HepG2 (cell line): ENCODE results near the gene COL4A6. TPM values are rescaled to one million over a fixed set of nuclear protein-coding genes. Genes with fewer than 3 reads are reported as not detected.
A peak's percentile ranks its signal among the peaks of the same experiment; 100 is the strongest.

Experiments
- ATAC-seq: fragments of 200-7000 bp; cut with Tn5 transposase; 3 replicates; pipeline ENCODE4 v1.9.1; 2020; ENCODE audit warnings: mild to moderate bottlenecking, moderate library complexity
- BruUV-seq: library from RNA; stranded (reverse); fragments of 400-500 nt; replicated peaks from 2 replicates; lab custom pipeline; 2021; lab: Mats Ljungman, UMichigan
- CTCF ChIA-PET: fragments of 300-600 bp; formaldehyde crosslinking; extraction: SDS; loops from one replicate; lab custom pipeline; 2021; ENCODE audit warnings: low total read pairs, inconsistent platforms, low intra/inter-chr PET ratio; lab: Yijun Ruan, JAX
- POLR2A ChIA-PET: fragments of 350-600 bp; sonication (Branson Sonifier 250); formaldehyde crosslinking; loops from one replicate; lab custom pipeline; 2020; ENCODE audit warnings: antibody characterized with exemption, inconsistent platforms; lab: Yijun Ruan, JAX
- DNase-seq: peaks from one replicate; pipeline ENCODE4 v3.0.0-alpha.2; 2015; ENCODE audit warnings: low spot score
- FAIRE-seq: peaks from 3 replicates; lab custom pipeline; 2011; peaks lifted over from hg19 to GRCh38; lab: Jason Lieb, UNC
- H2AFZ ChIP-seq: one replicate; pipeline ENCODE4 v1.6.1; 2011; ENCODE audit warnings: low read length, inconsistent platforms
- H3K27ac ChIP-seq: fragments of 300-600 bp; 3 replicates; pipeline ENCODE4 v1.8.0; 2011; ENCODE audit warnings: mixed run types, mild to moderate bottlenecking, mixed read lengths, low read length, inconsistent platforms; ENCODE audit not compliant: insufficient read depth; ENCODE audit errors: extremely low read length
- H3K27me3 ChIP-seq, 2 experiments: fragments of 200-600 bp in 1 of 2; 2 replicates in 1 of 2; 3 replicates in 1 of 2; pipeline versions ENCODE4 v1.6.0 to v1.8.0; 2011; ENCODE audit warnings: low read length in 2 of 2, mild to moderate bottlenecking in 2 of 2, moderate library complexity in 2 of 2, inconsistent platforms in 1 of 2; ENCODE audit not compliant: insufficient read depth in 2 of 2, control insufficient read depth in 1 of 2
- H3K36me3 ChIP-seq, 2 experiments: fragments of 200-600 bp in 1 of 2; replicated peaks in 1 of 2; 2 replicates in 1 of 2; 3 replicates in 1 of 2; pipeline versions ENCODE4 v1.5.1 to v1.8.0; 2011; ENCODE audit warnings: low read length in 2 of 2, inconsistent platforms in 1 of 2; ENCODE audit not compliant: insufficient read depth in 2 of 2, control insufficient read depth in 1 of 2
- H3K4me1 ChIP-seq: 2 replicates; pipeline ENCODE4 v1.5.1; 2012; ENCODE audit warnings: low read length, inconsistent platforms; ENCODE audit not compliant: insufficient read depth
- H3K4me2 ChIP-seq: 2 replicates; pipeline ENCODE4 v1.6.0; 2011; ENCODE audit warnings: low read depth, low read length, inconsistent platforms
- H3K4me3 ChIP-seq, 3 experiments: fragments of 200-600 bp in 1 of 3; sonication (generic), shearing (Covaris generic) in 1 of 3; replicated peaks in 1 of 3; 2 replicates each; pipeline ENCODE4 v1.5.1; 2011 to 2016; ENCODE audit warnings: low read length in 3 of 3, inconsistent platforms in 2 of 3, low read depth in 2 of 3, mild to moderate bottlenecking in 2 of 3, control low read depth in 1 of 3, mixed read lengths in 1 of 3; ENCODE audit not compliant: insufficient read depth in 1 of 3
- H3K79me2 ChIP-seq: one replicate; pipeline ENCODE4 v1.6.1; 2011; ENCODE audit warnings: low read length, inconsistent platforms; ENCODE audit not compliant: insufficient read depth
- H3K9ac ChIP-seq: 2 replicates; pipeline ENCODE4 v1.6.0; 2011; ENCODE audit warnings: mild to moderate bottlenecking, low read depth, low read length, inconsistent platforms; ENCODE audit not compliant: insufficient read depth
- H3K9me3 ChIP-seq: 2 replicates; pipeline ENCODE4 v1.5.1; 2012; ENCODE audit warnings: mild to moderate bottlenecking, low read length
- H4K20me1 ChIP-seq: 2 replicates; pipeline ENCODE4 v1.6.0; 2011; ENCODE audit warnings: inconsistent platforms, mild to moderate bottlenecking, low read length, moderate library complexity; ENCODE audit not compliant: insufficient read depth
- ARNTL ChIP-seq: sonication (generic); formaldehyde crosslinking; IDR thresholded peaks from 2 replicates; pipeline ENCODE4 v1.4.0; 2020; ENCODE audit warnings: mild to moderate bottlenecking, missing genetic modification reagents
- CAMTA2 ChIP-seq: sonication (generic); formaldehyde crosslinking; IDR thresholded peaks from 2 replicates; pipeline ENCODE4 v1.4.0; 2020; ENCODE audit warnings: mild to moderate bottlenecking, missing genetic modification reagents, borderline replicate concordance
- CCAR2 ChIP-seq: fragments of 200-400 bp; formaldehyde crosslinking; optimal IDR thresholded peaks from 2 replicates; pipeline ENCODE3; 2018; ENCODE audit warnings: low read depth, mild to moderate bottlenecking, low read length, moderate library complexity
- HOXA9 ChIP-seq: sonication (generic); formaldehyde crosslinking; IDR thresholded peaks from 2 replicates; pipeline ENCODE4 v1.8.1; 2022; ENCODE audit warnings: missing genetic modification reagents, mild to moderate bottlenecking, moderate library complexity, borderline replicate concordance
- PLRG1 ChIP-seq: fragments of 450-650 bp; conservative IDR thresholded peaks from 2 replicates; pipeline ENCODE4 v1.6.1; 2016
- ZNF326 ChIP-seq: sonication (generic); formaldehyde crosslinking; IDR thresholded peaks from 2 replicates; pipeline ENCODE4 v1.4.0; 2020; ENCODE audit warnings: missing genetic modification reagents, borderline replicate concordance
- ZNF589 ChIP-seq: sonication (generic); formaldehyde crosslinking; conservative IDR thresholded peaks from 2 replicates; pipeline ENCODE4 v1.8.0; 2022; ENCODE audit warnings: mild to moderate bottlenecking, moderate library complexity, missing genetic modification reagents
- ZNF678 ChIP-seq: sonication (generic); formaldehyde crosslinking; IDR thresholded peaks from 2 replicates; pipeline ENCODE4 v1.4.0; 2020; ENCODE audit warnings: mild to moderate bottlenecking, missing genetic modification reagents
- ZNF768 ChIP-seq: sonication (generic); formaldehyde crosslinking; IDR thresholded peaks from 2 replicates; pipeline ENCODE4 v1.4.0; 2020; ENCODE audit warnings: missing genetic modification reagents
- WGBS: methylation state at CpG from one replicate; pipeline ENCODE4 v1.1.6; 2017; ENCODE audit warnings: low lambda C conversion rate; 5-methylcytosine and 5-hydroxymethylcytosine counted together
- in situ Hi-C: cut with HindIII; loops from 2 replicates; pipeline ENCODE4 v1.10.0; 2017; ENCODE audit warnings: low pct_unique_long_range_greater_than_20kb; ENCODE audit not compliant: extremely low pct_ligation_motif_present
- intact Hi-C: fragments of 100-400 bp; cut with micrococcal nuclease; formaldehyde crosslinking; loops from one replicate; pipeline ENCODE4 v1.10.0; 2022; ENCODE audit not compliant: unreplicated experiment
- polyA plus RNA-seq, 8 experiments: library from polyadenylated mRNA; depleted of rRNA in 3 of 8; stranded (reverse) in 7 of 8; unstranded in 1 of 8; fragments of >200 nt; fragmentation: Illumina TruSeq in 4 of 8; extraction: Trizol in 4 of 8; gene quantifications; 2 replicates each; pipeline versions ENCODE4 v1.2.1 to v1.2.3, GENCODE V29; 2011 to 2016; ENCODE audit warnings: low read depth in 4 of 8, missing spikeins in 1 of 8, mixed read lengths in 1 of 8; ENCODE audit not compliant: insufficient read depth in 1 of 8
- total RNA-seq, 5 experiments: library from RNA; depleted of rRNA; stranded (reverse); fragments of >200 nt; fragmentation: Illumina TruSeq; extraction: Trizol; gene quantifications; 2 replicates each; pipeline ENCODE4 v1.2.3, GENCODE V29; 2016; ENCODE audit warnings: low read depth in 1 of 5
- TF ChIP-seq, protein P1 (sequence below): sonication (generic); formaldehyde crosslinking; IDR thresholded peaks from 2 replicates; pipeline ENCODE4 v1.4.0; 2020; ENCODE audit warnings: low read depth, mild to moderate bottlenecking, missing genetic modification reagents
- TF ChIP-seq, protein P2 (sequence below): sonication (generic); formaldehyde crosslinking; IDR thresholded peaks from 2 replicates; pipeline ENCODE4 v1.5.0; 2020; ENCODE audit warnings: mild to moderate bottlenecking, missing genetic modification reagents, moderate library complexity
- TF ChIP-seq, protein P3 (sequence below): IDR thresholded peaks from 2 replicates; pipeline ENCODE4 v1.4.0; 2020; ENCODE audit warnings: mild to moderate bottlenecking, missing genetic modification reagents

The COL4A6 gene
- total and polyA plus RNA-seq, 2 of the 13 experiments (the other 11 are each of a cell fraction or from before 2014, with no cell fraction given) = 4.5 to 8.2 TPM

DNA sequence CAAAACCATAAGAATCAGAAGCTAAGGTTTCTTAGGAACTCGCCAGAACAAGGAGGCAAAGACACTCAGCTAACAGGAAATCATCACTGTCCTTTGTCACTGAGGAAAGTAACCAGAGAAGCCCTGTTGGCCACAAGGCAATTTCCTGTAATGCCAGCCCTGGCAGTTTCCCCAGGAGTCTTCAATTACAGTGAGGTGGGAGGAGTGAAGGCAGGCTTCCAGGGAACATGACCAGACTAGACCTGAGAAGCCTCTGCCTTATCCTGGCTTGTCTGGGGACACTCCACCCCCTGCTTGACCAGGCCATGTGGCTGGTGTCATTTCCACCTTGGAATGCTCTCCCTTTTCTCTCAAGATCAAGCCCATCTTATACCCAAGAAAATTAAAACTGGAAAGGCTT lies 125.3 kb downstream of the COL4A6 start:
- intact Hi-C loops = no loop called here
- FAIRE-seq (peak; percentile 34), ATAC-seq (no peak), DNase-seq (no peak)
- H3K9ac ChIP-seq = no peak overlapping the region
- no peak overlapping the region for H3K27ac ChIP-seq
- ChIA-PET POLR2A (no interaction called here), CTCF (no interaction called here)
- no peaks in the 10 kb centered on the region for H4K20me1 ChIP-seq
- no peaks in the 10 kb centered on the region for H3K79me2 ChIP-seq
- no peaks in the 10 kb centered on the region for H3K27me3 ChIP-seq
- WGBS = 100% methylated on average over 1 of the region's 1 CpG
- no TSS peak for BruUV-seq
- no peak overlapping the region for H2AFZ ChIP-seq
- no peak overlapping the region for H3K4me3 ChIP-seq
- in situ Hi-C loops = no loop called here
- H3K9me3 ChIP-seq = no peaks in the 10 kb centered on the region
- TF ChIP-seq ZNF768 (CRISPR knock-in tag) (no peak), ZNF678 (CRISPR knock-in tag) (no peak), HOXA9 (CRISPR knock-in tag) (no peak), PLRG1 (no peak), CAMTA2 (no peak), CCAR2 (no peak), ZNF326 (CRISPR knock-in tag) (no peak), ARNTL (no peak), ZNF589 (CRISPR knock-in tag) (no peak)
- TF ChIP-seq, protein P1, sequence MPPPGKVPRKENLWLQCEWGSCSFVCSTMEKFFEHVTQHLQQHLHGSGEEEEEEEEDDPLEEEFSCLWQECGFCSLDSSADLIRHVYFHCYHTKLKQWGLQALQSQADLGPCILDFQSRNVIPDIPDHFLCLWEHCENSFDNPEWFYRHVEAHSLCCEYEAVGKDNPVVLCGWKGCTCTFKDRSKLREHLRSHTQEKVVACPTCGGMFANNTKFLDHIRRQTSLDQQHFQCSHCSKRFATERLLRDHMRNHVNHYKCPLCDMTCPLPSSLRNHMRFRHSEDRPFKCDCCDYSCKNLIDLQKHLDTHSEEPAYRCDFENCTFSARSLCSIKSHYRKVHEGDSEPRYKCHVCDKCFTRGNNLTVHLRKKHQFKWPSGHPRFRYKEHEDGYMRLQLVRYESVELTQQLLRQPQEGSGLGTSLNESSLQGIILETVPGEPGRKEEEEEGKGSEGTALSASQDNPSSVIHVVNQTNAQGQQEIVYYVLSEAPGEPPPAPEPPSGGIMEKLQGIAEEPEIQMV (CRISPR knock-in tag) = no peak
- TF ChIP-seq, protein P2, sequence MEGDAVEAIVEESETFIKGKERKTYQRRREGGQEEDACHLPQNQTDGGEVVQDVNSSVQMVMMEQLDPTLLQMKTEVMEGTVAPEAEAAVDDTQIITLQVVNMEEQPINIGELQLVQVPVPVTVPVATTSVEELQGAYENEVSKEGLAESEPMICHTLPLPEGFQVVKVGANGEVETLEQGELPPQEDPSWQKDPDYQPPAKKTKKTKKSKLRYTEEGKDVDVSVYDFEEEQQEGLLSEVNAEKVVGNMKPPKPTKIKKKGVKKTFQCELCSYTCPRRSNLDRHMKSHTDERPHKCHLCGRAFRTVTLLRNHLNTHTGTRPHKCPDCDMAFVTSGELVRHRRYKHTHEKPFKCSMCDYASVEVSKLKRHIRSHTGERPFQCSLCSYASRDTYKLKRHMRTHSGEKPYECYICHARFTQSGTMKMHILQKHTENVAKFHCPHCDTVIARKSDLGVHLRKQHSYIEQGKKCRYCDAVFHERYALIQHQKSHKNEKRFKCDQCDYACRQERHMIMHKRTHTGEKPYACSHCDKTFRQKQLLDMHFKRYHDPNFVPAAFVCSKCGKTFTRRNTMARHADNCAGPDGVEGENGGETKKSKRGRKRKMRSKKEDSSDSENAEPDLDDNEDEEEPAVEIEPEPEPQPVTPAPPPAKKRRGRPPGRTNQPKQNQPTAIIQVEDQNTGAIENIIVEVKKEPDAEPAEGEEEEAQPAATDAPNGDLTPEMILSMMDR (CRISPR knock-in tag) = no peak
- TF ChIP-seq, protein P3, sequence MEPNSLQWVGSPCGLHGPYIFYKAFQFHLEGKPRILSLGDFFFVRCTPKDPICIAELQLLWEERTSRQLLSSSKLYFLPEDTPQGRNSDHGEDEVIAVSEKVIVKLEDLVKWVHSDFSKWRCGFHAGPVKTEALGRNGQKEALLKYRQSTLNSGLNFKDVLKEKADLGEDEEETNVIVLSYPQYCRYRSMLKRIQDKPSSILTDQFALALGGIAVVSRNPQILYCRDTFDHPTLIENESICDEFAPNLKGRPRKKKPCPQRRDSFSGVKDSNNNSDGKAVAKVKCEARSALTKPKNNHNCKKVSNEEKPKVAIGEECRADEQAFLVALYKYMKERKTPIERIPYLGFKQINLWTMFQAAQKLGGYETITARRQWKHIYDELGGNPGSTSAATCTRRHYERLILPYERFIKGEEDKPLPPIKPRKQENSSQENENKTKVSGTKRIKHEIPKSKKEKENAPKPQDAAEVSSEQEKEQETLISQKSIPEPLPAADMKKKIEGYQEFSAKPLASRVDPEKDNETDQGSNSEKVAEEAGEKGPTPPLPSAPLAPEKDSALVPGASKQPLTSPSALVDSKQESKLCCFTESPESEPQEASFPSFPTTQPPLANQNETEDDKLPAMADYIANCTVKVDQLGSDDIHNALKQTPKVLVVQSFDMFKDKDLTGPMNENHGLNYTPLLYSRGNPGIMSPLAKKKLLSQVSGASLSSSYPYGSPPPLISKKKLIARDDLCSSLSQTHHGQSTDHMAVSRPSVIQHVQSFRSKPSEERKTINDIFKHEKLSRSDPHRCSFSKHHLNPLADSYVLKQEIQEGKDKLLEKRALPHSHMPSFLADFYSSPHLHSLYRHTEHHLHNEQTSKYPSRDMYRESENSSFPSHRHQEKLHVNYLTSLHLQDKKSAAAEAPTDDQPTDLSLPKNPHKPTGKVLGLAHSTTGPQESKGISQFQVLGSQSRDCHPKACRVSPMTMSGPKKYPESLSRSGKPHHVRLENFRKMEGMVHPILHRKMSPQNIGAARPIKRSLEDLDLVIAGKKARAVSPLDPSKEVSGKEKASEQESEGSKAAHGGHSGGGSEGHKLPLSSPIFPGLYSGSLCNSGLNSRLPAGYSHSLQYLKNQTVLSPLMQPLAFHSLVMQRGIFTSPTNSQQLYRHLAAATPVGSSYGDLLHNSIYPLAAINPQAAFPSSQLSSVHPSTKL (CRISPR knock-in tag) = no peak
- H3K36me3 ChIP-seq = no peaks in the 10 kb centered on the region
- H3K4me2 ChIP-seq = no peak overlapping the region
- peaks cover 18% of the 10 kb centered on the region for H3K4me1 ChIP-seq
